Smooth muscle cell (in vitro differentiated cells): ENCODE results near the gene ITPA. TPM values are rescaled to one million over a fixed set of nuclear protein-coding genes. Genes with fewer than 3 reads are reported as not detected.

Experiments
- DNase-seq: peaks from one replicate; lab custom pipeline; 2025; ENCODE audit not compliant: unreplicated experiment; lab: John Stamatoyannopoulos, UW
- H2AFZ ChIP-seq: fragments of 200-600 bp; sonication (generic); 2 replicates; pipeline ENCODE4 v1.6.0; 2016; ENCODE audit warnings: antibody characterized with exemption, low read depth, mild to moderate bottlenecking
- H3F3A ChIP-seq: fragments of 200-600 bp; sonication (generic); 2 replicates; pipeline ENCODE4 v1.6.0; 2017; ENCODE audit warnings: antibody characterized with exemption, low read depth
- H3K27ac ChIP-seq: fragments of 200-600 bp; sonication (generic); 2 replicates; pipeline ENCODE4 v1.5.1; 2016; ENCODE audit warnings: low read depth, mild to moderate bottlenecking
- H3K27me3 ChIP-seq: fragments of 200-600 bp; sonication (generic); 2 replicates; pipeline ENCODE4 v1.6.1; 2016; ENCODE audit warnings: low read depth, mild to moderate bottlenecking
- H3K36me3 ChIP-seq: fragments of 200-600 bp; sonication (generic); 2 replicates; pipeline ENCODE4 v1.5.1; 2016; ENCODE audit warnings: low read depth
- H3K4me1 ChIP-seq: fragments of 200-600 bp; sonication (generic); 2 replicates; pipeline ENCODE4 v1.5.1; 2016; ENCODE audit warnings: low read depth
- H3K4me2 ChIP-seq: fragments of 200-600 bp; sonication (generic); 2 replicates; pipeline ENCODE4 v1.6.0; 2016; ENCODE audit warnings: mild to moderate bottlenecking
- H3K4me3 ChIP-seq: fragments of 200-600 bp; sonication (generic); 2 replicates; pipeline ENCODE4 v1.5.1; 2016; ENCODE audit warnings: mild to moderate bottlenecking
- H3K79me2 ChIP-seq: fragments of 200-600 bp; sonication (generic); 2 replicates; pipeline ENCODE4 v1.6.0; 2016; ENCODE audit warnings: low read depth, mild to moderate bottlenecking
- H3K9ac ChIP-seq: fragments of 200-600 bp; sonication (generic); 2 replicates; pipeline ENCODE4 v1.6.0; 2016; ENCODE audit warnings: low read depth
- H3K9me3 ChIP-seq: fragments of 200-600 bp; sonication (generic); replicated peaks from 2 replicates; pipeline ENCODE4 v1.5.1; 2016; ENCODE audit warnings: low read depth
- H4K20me1 ChIP-seq: fragments of 200-600 bp; sonication (generic); 2 replicates; pipeline ENCODE4 v1.6.0; 2016; ENCODE audit warnings: low read depth
- WGBS: methylation state at CpG from one replicate; pipeline ENCODE4 v1.1.7; 2016; ENCODE audit warnings: low lambda C conversion rate; 5-methylcytosine and 5-hydroxymethylcytosine counted together
- polyA plus RNA-seq: library from polyadenylated mRNA; unstranded; fragments of >200 nt; fragmentation: Nextera tagmentation; extraction: Ambion mirVana; gene quantifications from 2 replicates; pipeline ENCODE4 v1.2.1, GENCODE V29; 2016
- total RNA-seq: library from RNA; depleted of rRNA; stranded (reverse); fragments of >200 nt; gene quantifications from 2 replicates; pipeline ENCODE4 v1.2.3, GENCODE V29; 2014
- TF ChIP-seq, protein P1 (sequence below): fragments of 200-600 bp; sonication (generic); IDR thresholded peaks from 2 replicates; pipeline ENCODE4 v1.5.1; 2017; ENCODE audit warnings: borderline replicate concordance, mild to moderate bottlenecking, antibody characterized with exemption; ENCODE audit not compliant: insufficient read depth, poor library complexity, severe bottlenecking

ITPA gene
- total and polyA plus RNA-seq, 2 experiments from 2014 or later: 20.4 to 51.6 TPM

DNA sequence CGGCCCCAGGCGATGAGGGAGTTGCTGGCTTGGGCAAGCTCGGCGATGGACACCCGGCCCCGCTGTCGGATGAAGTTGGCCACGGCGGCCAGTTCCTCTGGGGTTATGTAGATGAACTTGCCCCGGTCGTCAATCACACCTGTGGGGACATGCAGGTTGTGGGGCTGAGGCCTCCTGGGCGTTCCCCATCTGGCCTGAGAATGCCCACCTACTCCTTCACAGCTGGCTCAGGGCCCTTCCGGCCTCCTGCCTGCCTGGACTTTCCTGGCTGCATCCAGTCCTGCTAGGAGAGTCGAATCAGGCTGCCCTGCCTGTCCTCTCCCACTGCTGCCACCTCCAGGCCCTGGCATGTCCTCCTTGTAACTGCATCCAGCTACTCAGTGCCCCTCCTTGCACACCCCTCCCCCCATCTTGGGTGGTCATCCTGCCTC, 18.6 kb upstream of the ITPA start:
- Histone ChIP-seq H2AFZ (no peak overlapping the region), H3K9me3 (no peaks in the 10 kb centered on the region), H3K36me3 (no peaks in the 10 kb centered on the region), H3K9ac (no peak overlapping the region), H4K20me1 (no peaks in the 10 kb centered on the region), H3K79me2 (no peaks in the 10 kb centered on the region), H3K27ac (no peak overlapping the region), H3K4me3 (no peak overlapping the region), H3K4me2 (no peak overlapping the region), H3F3A (no peaks in the 10 kb centered on the region), H3K27me3 (no peaks in the 10 kb centered on the region), H3K4me1 (no peaks in the 10 kb centered on the region)
- TF ChIP-seq, protein P1, sequence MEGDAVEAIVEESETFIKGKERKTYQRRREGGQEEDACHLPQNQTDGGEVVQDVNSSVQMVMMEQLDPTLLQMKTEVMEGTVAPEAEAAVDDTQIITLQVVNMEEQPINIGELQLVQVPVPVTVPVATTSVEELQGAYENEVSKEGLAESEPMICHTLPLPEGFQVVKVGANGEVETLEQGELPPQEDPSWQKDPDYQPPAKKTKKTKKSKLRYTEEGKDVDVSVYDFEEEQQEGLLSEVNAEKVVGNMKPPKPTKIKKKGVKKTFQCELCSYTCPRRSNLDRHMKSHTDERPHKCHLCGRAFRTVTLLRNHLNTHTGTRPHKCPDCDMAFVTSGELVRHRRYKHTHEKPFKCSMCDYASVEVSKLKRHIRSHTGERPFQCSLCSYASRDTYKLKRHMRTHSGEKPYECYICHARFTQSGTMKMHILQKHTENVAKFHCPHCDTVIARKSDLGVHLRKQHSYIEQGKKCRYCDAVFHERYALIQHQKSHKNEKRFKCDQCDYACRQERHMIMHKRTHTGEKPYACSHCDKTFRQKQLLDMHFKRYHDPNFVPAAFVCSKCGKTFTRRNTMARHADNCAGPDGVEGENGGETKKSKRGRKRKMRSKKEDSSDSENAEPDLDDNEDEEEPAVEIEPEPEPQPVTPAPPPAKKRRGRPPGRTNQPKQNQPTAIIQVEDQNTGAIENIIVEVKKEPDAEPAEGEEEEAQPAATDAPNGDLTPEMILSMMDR: no peak
- DNase-seq: no peak
- 98% methylated on average over 14 of the region's 14 CpGs for WGBS

DNA sequence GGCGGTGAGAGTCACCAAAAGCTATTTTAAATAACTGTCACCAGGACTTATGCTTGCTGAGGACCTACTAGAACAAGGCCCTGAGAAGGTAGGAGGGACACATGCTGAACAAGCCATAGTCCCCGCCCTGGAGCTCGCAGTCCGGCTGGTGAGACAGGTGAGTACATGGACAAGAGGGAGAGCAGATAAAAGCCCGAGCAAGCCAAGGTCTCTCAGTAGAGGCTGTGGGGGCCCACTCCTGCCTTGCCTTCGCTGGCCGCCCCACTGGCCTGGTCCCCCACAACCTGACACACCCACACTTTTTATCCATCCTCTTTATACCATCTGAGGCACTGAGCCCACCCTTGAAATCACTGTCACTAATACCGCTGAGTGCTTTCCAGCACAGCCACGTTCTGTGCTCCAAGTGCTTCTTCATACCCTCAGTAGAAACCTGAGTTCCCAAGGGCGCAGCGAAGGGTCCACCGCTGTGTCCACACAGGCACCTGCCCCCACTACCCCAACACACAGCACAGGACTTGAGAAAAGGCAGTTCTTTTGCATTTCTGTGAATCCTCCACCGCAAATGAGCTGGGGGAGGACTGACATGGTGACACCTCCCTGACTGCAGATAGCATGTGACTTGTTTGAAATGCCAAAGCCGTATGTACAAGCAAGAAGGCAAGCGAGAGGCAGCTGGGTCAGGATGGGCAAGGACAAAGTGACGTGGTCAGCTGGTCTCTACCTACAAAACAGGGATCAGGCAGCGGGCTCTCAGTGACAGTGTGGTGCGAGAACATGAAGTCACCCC, 16.9 kb upstream of the ITPA start:
- Histone ChIP-seq H3K4me2 (no peak overlapping the region), H3K9me3 (no peaks in the 10 kb centered on the region), H3K27me3 (no peaks in the 10 kb centered on the region), H3K4me1 (no peaks in the 10 kb centered on the region), H3K4me3 (no peak overlapping the region), H3K9ac (no peak overlapping the region), H3K36me3 (no peaks in the 10 kb centered on the region), H4K20me1 (no peaks in the 10 kb centered on the region), H3K79me2 (no peaks in the 10 kb centered on the region), H3K27ac (no peak overlapping the region), H3F3A (no peaks in the 10 kb centered on the region), H2AFZ (no peak overlapping the region)
- no peak for DNase-seq
- WGBS: 97% methylated on average over 18 of the region's 18 CpGs
- TF ChIP-seq, protein P1: no peak

DNA sequence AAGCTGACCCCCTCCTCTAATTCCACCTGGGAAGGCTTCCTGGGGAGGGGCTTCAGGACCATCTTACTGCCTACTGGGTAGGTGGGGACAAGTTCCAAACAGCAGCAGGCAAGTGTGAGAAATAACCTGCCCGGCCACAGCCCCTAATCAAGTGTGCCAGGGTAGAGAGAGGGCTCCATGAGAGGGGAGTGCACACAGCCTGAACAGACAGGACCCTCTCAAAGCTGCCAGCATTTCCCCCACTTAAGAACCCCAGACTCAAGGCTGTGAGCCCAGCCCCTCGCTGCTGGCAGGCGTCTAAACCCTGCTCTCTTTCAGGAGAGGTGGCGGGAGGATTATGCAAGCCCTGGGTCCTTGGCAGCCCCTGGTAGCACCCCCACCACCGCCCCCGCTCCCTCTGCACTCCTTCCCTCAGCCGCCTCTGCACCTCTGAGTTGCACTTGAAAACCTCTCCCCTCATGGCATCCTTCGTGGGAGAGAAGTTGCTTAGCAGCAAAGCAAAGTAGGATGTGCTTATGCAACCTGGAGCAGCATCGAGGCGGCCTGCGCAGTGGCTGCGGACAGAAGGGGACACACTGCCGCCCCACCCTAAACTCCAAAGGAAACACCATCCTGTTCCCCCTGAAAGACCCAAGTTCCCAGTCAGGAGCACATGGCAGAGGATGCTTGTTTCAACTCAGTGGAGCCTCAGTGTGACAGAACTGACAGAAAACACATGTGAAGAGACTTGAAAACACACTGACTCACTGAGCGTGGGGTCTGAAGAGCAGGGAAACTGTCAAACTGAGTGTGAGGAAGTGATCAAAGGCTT, 15.3 kb upstream of the ITPA start:
- WGBS: 97% methylated on average over 14 of the region's 14 CpGs
- no peak overlapping the region for H3K4me2 ChIP-seq
- no peaks in the 10 kb centered on the region for H3F3A ChIP-seq
- peaks cover 4% of the 10 kb centered on the region for H3K36me3 ChIP-seq
- H3K9me3 ChIP-seq: no peaks in the 10 kb centered on the region
- H3K4me1 ChIP-seq: no peaks in the 10 kb centered on the region
- no peaks in the 10 kb centered on the region for H3K79me2 ChIP-seq
- H3K27ac ChIP-seq: no peak overlapping the region
- H3K27me3 ChIP-seq: no peaks in the 10 kb centered on the region
- H4K20me1 ChIP-seq: no peaks in the 10 kb centered on the region
- TF ChIP-seq, protein P1: no peak
- DNase-seq: no peak
- no peak overlapping the region for H3K4me3 ChIP-seq
- no peak overlapping the region for H2AFZ ChIP-seq
- H3K9ac ChIP-seq: no peak overlapping the region
